ENCODE measurements around the gene PARN.

- TF ChIP-seq CTCF (IDR thresholded peaks at IDR 0.05) (no peak), POLR2A (IDR thresholded peaks at IDR 0.05) (no peak)
Measured at GRCh38 chr16:14678748-14679497, 48.9 kb upstream of the PARN start.

Measured in body of pancreas (tissue), 4 donors.